Measurements from ENCODE around the gene C19orf47.
"Not testable (repeated sequence)": the region's sequence is repeated elsewhere in the genome, so short reads cannot be mapped to it uniquely, and the experiment has no call there.

Gene C19orf47

GRCh38 chr19:40342644-40343311, 5.4 kb downstream of the C19orf47 start:
- no peak for DNase-seq

- no peak for DNase-seq
Measured at GRCh38 chr19:40341601-40342482, 6.4 kb downstream of the C19orf47 start.

- DNase-seq, result no peak
Measured at GRCh38 chr19:40339018-40339728, 9.0 kb downstream of the C19orf47 start.

GRCh38 chr19:40337594-40337993, 10.6 kb downstream of the C19orf47 start:
- no peak for DNase-seq

GRCh38 chr19:40337107-40337506, 11.1 kb downstream of the C19orf47 start:
- DNase-seq, result no peak

- no peak for DNase-seq
Measured at GRCh38 chr19:40336601-40336900, 11.6 kb downstream of the C19orf47 start.

GRCh38 chr19:40335855-40336600, 12.2 kb downstream of the C19orf47 start:
- no peak for DNase-seq

GRCh38 chr19:40335101-40335500, 13.1 kb downstream of the C19orf47 start:
- no peak for DNase-seq

- DNase-seq, result not testable (repeated sequence)
Measured at GRCh38 chr19:40333083-40333482, 15.1 kb downstream of the C19orf47 start.

- no peak for DNase-seq
Measured at GRCh38 chr19:40332669-40333068, 15.5 kb downstream of the C19orf47 start.

- DNase-seq, result peak; percentile 31
Measured at GRCh38 chr19:40331052-40331451, 17.1 kb downstream of the C19orf47 start.

GRCh38 chr19:40326201-40326600, 22.0 kb downstream of the C19orf47 start:
- no peak for DNase-seq

- no peak for DNase-seq
Measured at GRCh38 chr19:40323705-40324104, 24.5 kb downstream of the C19orf47 start.

GRCh38 chr19:40322951-40323615, 25.1 kb downstream of the C19orf47 start:
- DNase-seq, result no peak

- DNase-seq, result no peak
Measured at GRCh38 chr19:40322271-40322610, 26.0 kb downstream of the C19orf47 start.

- no peak for DNase-seq
Measured at GRCh38 chr19:40321566-40322270, 26.5 kb downstream of the C19orf47 start.

- DNase-seq, result no peak
Measured at GRCh38 chr19:40321076-40321475, 27.1 kb downstream of the C19orf47 start.

- DNase-seq, result no peak
Measured at GRCh38 chr19:40320558-40320935, 27.6 kb downstream of the C19orf47 start.

GRCh38 chr19:40317338-40317737, 30.9 kb downstream of the C19orf47 start:
- DNase-seq, result no peak

- DNase-seq, result no peak
Measured at GRCh38 chr19:40315812-40316470, 32.3 kb downstream of the C19orf47 start.

- DNase-seq, result no peak
Measured at GRCh38 chr19:40314656-40315055, 33.5 kb downstream of the C19orf47 start.
